Fibroblast of lung (primary cell): ENCODE results near the gene NIBAN1. TPM values are rescaled to one million over a fixed set of nuclear protein-coding genes. Genes with fewer than 3 reads are reported as not detected.

Source experiments
- DNase-seq, 2 donors: peaks; one replicate each; pipeline versions ENCODE4 v3.0.0 to v3.0.0-alpha.2; 2010; ENCODE audit warnings: low read depth in 2 of 2
- H2AFZ ChIP-seq: 2 replicates; pipeline ENCODE4 v1.5.1; 2012; ENCODE audit warnings: low read length, control low read depth, inconsistent platforms
- H3K27ac ChIP-seq: 2 replicates; pipeline ENCODE4 v1.5.1; 2011; ENCODE audit warnings: low read length, control low read depth; ENCODE audit not compliant: insufficient read depth
- H3K27me3 ChIP-seq: 2 replicates; pipeline ENCODE4 v1.5.1; 2011; ENCODE audit warnings: mild to moderate bottlenecking, low read length; ENCODE audit not compliant: control insufficient read depth, insufficient read depth
- H3K36me3 ChIP-seq: 2 replicates; pipeline ENCODE4 v1.5.1; 2011; ENCODE audit warnings: low read length; ENCODE audit not compliant: control insufficient read depth, insufficient read depth
- H3K4me1 ChIP-seq: 2 replicates; pipeline ENCODE4 v1.5.1; 2011; ENCODE audit warnings: low read length; ENCODE audit not compliant: control insufficient read depth, insufficient read depth; ENCODE audit errors: extremely low read depth
- H3K4me2 ChIP-seq: 2 replicates; pipeline ENCODE4 v1.5.1; 2011; ENCODE audit warnings: low read length, control low read depth; ENCODE audit not compliant: insufficient read depth; ENCODE audit errors: extremely low read depth
- H3K4me3 ChIP-seq, 4 experiments: fragments of 200-600 bp in 1 of 4; sonication (generic) in 1 of 4; replicated peaks in 1 of 4; 2 replicates each; pipeline ENCODE4 v1.5.1; 2011 to 2016; ENCODE audit warnings: low read length in 4 of 4, low read depth in 3 of 4, mild to moderate bottlenecking in 3 of 4, control low read depth in 2 of 4, inconsistent platforms in 1 of 4, mixed read lengths in 1 of 4; ENCODE audit not compliant: insufficient read depth in 1 of 4; ENCODE audit errors: control extremely low read depth in 1 of 4
- H3K79me2 ChIP-seq: 2 replicates; pipeline ENCODE4 v1.5.1; 2012; ENCODE audit warnings: mild to moderate bottlenecking, low read length, inconsistent platforms; ENCODE audit not compliant: control insufficient read depth, insufficient read depth
- H3K9ac ChIP-seq: 2 replicates; pipeline ENCODE4 v1.5.1; 2011; ENCODE audit warnings: mild to moderate bottlenecking, low read length, control low read depth; ENCODE audit not compliant: insufficient read depth
- H3K9me3 ChIP-seq: 2 replicates; pipeline ENCODE4 v1.5.1; 2012; ENCODE audit warnings: low read depth, low read length; ENCODE audit not compliant: control insufficient read depth, insufficient read depth
- H4K20me1 ChIP-seq: 2 replicates; pipeline ENCODE4 v1.5.1; 2011; ENCODE audit warnings: low read length; ENCODE audit not compliant: control insufficient read depth, insufficient read depth; ENCODE audit errors: extremely low read depth
- CTCF ChIP-seq, 2 donors: IDR thresholded peaks in 1 of 2; conservative IDR thresholded peaks in 1 of 2; 1 replicate in 1 of 2; 2 replicates in 1 of 2; pipeline ENCODE4 v1.5.1; 2011 to 2012; ENCODE audit warnings: low read length in 2 of 2, control low read depth in 1 of 2, inconsistent platforms in 1 of 2, low read depth in 1 of 2, mild to moderate bottlenecking in 1 of 2
- EZH2 ChIP-seq: IDR thresholded peaks from 2 replicates; pipeline ENCODE4 v1.5.1; 2012; ENCODE audit warnings: low read length, control low read depth, mild to moderate bottlenecking; ENCODE audit errors: missing control alignments
- polyA plus RNA-seq, 2 donors: library from polyadenylated mRNA; depleted of rRNA in 1 of 2; stranded (reverse) in 1 of 2; unstranded in 1 of 2; fragments of >200 nt; gene quantifications; 2 replicates each; pipeline ENCODE4 v1.2.1, GENCODE V29; 2011 to 2012; ENCODE audit warnings: missing spikeins in 1 of 2
- total RNA-seq: library from RNA; depleted of rRNA; stranded (reverse); fragments of >200 nt; gene quantifications from 2 replicates; pipeline ENCODE4 v1.2.1, GENCODE V29; 2014

Gene NIBAN1
- total and polyA plus RNA-seq, 2 donors (not counting 1 experiment from before 2014, with no cell fraction given): 11.9 to 122 TPM

- H4K20me1 ChIP-seq: no peaks in the 10 kb centered on the region
- H3K9ac ChIP-seq: no peak overlapping the region
- no peaks in the 10 kb centered on the region for H3K4me1 ChIP-seq
- H3K27ac ChIP-seq: no peak overlapping the region
- H2AFZ ChIP-seq: no peak overlapping the region
- no peak overlapping the region for H3K4me3 ChIP-seq
- TF ChIP-seq CTCF (conservative IDR thresholded peaks at IDR 0.05 in 1 of 2, IDR thresholded peaks at IDR 0.05 in 1 of 2; ENCODE audit: low read depth in 1 of 2, low read length in 2 of 2) (no peak), EZH2 (no peak)
- no peaks in the 10 kb centered on the region for H3K27me3 ChIP-seq
- no peak for DNase-seq
- H3K36me3 ChIP-seq: no peaks in the 10 kb centered on the region
- H3K9me3 ChIP-seq: no peaks in the 10 kb centered on the region
- H3K4me2 ChIP-seq: no peak overlapping the region
- no peaks in the 10 kb centered on the region for H3K79me2 ChIP-seq
These were observed 30.3 kb downstream of the NIBAN1 start for GRCh38 chr1:184943998-184944397.

GRCh38 chr1:184941735-184942134 is 32.6 kb downstream of the NIBAN1 start:
- no peak overlapping the region for H3K27ac ChIP-seq
- no peaks in the 10 kb centered on the region for H3K4me1 ChIP-seq
- no peaks in the 10 kb centered on the region for H4K20me1 ChIP-seq
- H3K9ac ChIP-seq: no peak overlapping the region
- no peak for TF ChIP-seq EZH2
- no peak for TF ChIP-seq CTCF (conservative IDR thresholded peaks at IDR 0.05 in 1 of 2, IDR thresholded peaks at IDR 0.05 in 1 of 2; ENCODE audit: low read depth in 1 of 2, low read length in 2 of 2)
- H3K27me3 ChIP-seq: no peaks in the 10 kb centered on the region
- H3K79me2 ChIP-seq: no peaks in the 10 kb centered on the region
- no peak overlapping the region for H2AFZ ChIP-seq
- H3K36me3 ChIP-seq: no peaks in the 10 kb centered on the region
- no peak for DNase-seq
- no peak overlapping the region for H3K4me2 ChIP-seq
- H3K4me3 ChIP-seq: no peak overlapping the region
- no peaks in the 10 kb centered on the region for H3K9me3 ChIP-seq

GRCh38 chr1:184941410-184941733 is 32.9 kb downstream of the NIBAN1 start:
- H3K4me1 ChIP-seq: no peaks in the 10 kb centered on the region
- H3K36me3 ChIP-seq: no peaks in the 10 kb centered on the region
- no peaks in the 10 kb centered on the region for H4K20me1 ChIP-seq
- no peak overlapping the region for H3K4me2 ChIP-seq
- no peak overlapping the region for H3K9ac ChIP-seq
- DNase-seq: no peak
- no peak overlapping the region for H3K27ac ChIP-seq
- no peak overlapping the region for H3K4me3 ChIP-seq
- H3K9me3 ChIP-seq: no peaks in the 10 kb centered on the region
- H2AFZ ChIP-seq: no peak overlapping the region
- no peaks in the 10 kb centered on the region for H3K79me2 ChIP-seq
- no peak for TF ChIP-seq CTCF (conservative IDR thresholded peaks at IDR 0.05 in 1 of 2, IDR thresholded peaks at IDR 0.05 in 1 of 2; ENCODE audit: low read depth in 1 of 2, low read length in 2 of 2)
- TF ChIP-seq EZH2: no peak
- no peaks in the 10 kb centered on the region for H3K27me3 ChIP-seq
